Suprapubic skin (tissue), 3 donors: ENCODE data around the gene EHD3.

Experiments used
- CTCF ChIP-seq, 2 donors: fragments of 200-600 bp in 1 of 2; fragments of 450-650 bp in 1 of 2; sonication (generic) in 1 of 2; IDR thresholded peaks; one replicate each; pipeline ENCODE4 v1.5.1; 2016 to 2019; ENCODE audit warnings: antibody characterized with exemption in 2 of 2, mild to moderate bottlenecking in 1 of 2, moderate library complexity in 1 of 2
- EP300 ChIP-seq: sonication (generic); formaldehyde crosslinking; IDR thresholded peaks from one replicate; pipeline ENCODE4 v1.6.1; 2017; ENCODE audit warnings: antibody characterized with exemption
- POLR2A ChIP-seq, 2 donors: fragments of 450-650 bp; IDR thresholded peaks; one replicate each; pipeline ENCODE4 v1.6.1; 2017; ENCODE audit warnings: antibody characterized with exemption in 2 of 2, mild to moderate bottlenecking in 2 of 2, moderate library complexity in 2 of 2

GRCh38 chr2:31207790-31208189, 26.2 kb upstream of the EHD3 start:
- TF ChIP-seq EP300 (no peak), CTCF (IDR thresholded peaks at IDR 0.05) (no peak), POLR2A (IDR thresholded peaks at IDR 0.05) (no peak)
